Measurements from ENCODE around the gene TRAPPC1.

DNA sequence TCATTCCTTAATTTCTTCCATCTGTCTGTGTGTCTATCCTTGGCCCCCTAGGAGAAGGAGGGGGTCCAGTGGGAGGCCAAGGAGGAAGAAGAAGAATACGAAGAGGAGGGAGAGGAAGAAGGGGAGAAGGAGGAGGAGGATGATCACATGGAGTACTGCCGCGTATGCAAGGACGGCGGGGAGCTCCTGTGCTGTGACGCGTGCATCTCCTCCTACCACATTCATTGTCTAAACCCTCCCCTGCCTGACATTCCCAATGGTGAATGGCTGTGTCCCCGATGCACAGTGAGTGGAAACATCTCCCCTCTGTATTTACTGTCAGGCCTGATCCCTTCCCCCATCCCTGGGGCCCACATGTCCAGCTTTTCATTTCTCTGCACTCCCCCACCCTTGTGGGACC is 36.9 kb downstream of the TRAPPC1 start:
- no peak for TF ChIP-seq NFYB (CRISPR knock-in tag; conservative IDR thresholded peaks at IDR 0.05; ENCODE audit: low read depth)
- TF ChIP-seq CTCF (IDR thresholded peaks at IDR 0.05): no peak
- no peak for TF ChIP-seq FOXJ3 (CRISPR knock-in tag; IDR thresholded peaks at IDR 0.05; ENCODE audit: borderline replicate concordance)
- TF ChIP-seq, protein P1, sequence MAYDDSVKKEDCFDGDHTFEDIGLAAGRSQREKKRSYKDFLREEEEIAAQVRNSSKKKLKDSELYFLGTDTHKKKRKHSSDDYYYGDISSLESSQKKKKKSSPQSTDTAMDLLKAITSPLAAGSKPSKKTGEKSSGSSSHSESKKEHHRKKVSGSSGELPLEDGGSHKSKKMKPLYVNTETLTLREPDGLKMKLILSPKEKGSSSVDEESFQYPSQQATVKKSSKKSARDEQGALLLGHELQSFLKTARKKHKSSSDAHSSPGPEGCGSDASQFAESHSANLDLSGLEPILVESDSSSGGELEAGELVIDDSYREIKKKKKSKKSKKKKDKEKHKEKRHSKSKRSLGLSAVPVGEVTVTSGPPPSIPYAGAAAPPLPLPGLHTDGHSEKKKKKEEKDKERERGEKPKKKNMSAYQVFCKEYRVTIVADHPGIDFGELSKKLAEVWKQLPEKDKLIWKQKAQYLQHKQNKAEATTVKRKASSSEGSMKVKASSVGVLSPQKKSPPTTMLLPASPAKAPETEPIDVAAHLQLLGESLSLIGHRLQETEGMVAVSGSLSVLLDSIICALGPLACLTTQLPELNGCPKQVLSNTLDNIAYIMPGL (CRISPR knock-in tag; IDR thresholded peaks at IDR 0.05): no peak
- no peak for TF ChIP-seq CBFB (CRISPR knock-in tag; IDR thresholded peaks at IDR 0.05; ENCODE audit: low read depth)
- TF ChIP-seq CREM (CRISPR knock-in tag; IDR thresholded peaks at IDR 0.05): no peak
- TF ChIP-seq, protein P2, sequence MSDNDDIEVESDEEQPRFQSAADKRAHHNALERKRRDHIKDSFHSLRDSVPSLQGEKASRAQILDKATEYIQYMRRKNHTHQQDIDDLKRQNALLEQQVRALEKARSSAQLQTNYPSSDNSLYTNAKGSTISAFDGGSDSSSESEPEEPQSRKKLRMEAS (CRISPR knock-in tag; IDR thresholded peaks at IDR 0.05): no peak
- no peak for TF ChIP-seq ETV6 (CRISPR knock-in tag; IDR thresholded peaks at IDR 0.05)
- no peak for TF ChIP-seq ZNF423 (CRISPR knock-in tag; IDR thresholded peaks at IDR 0.05)
- no peak for TF ChIP-seq FOXK1 (CRISPR knock-in tag; IDR thresholded peaks at IDR 0.05)
- TF ChIP-seq, protein P3, sequence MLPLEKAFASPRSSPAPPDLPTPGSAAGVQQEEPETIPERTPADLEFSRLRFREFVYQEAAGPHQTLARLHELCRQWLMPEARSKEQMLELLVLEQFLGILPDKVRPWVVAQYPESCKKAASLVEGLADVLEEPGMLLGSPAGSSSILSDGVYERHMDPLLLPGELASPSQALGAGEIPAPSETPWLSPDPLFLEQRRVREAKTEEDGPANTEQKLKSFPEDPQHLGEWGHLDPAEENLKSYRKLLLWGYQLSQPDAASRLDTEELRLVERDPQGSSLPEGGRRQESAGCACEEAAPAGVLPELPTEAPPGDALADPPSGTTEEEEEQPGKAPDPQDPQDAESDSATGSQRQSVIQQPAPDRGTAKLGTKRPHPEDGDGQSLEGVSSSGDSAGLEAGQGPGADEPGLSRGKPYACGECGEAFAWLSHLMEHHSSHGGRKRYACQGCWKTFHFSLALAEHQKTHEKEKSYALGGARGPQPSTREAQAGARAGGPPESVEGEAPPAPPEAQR (CRISPR knock-in tag; IDR thresholded peaks at IDR 0.05): no peak
- no peak for TF ChIP-seq AFF4 (CRISPR knock-in tag; IDR thresholded peaks at IDR 0.05; ENCODE audit: borderline replicate concordance)
- no peak for TF ChIP-seq ZNF263 (CRISPR knock-in tag; IDR thresholded peaks at IDR 0.05; ENCODE audit: low read depth)
- no peak for TF ChIP-seq SP1 (CRISPR knock-in tag; conservative IDR thresholded peaks at IDR 0.05)
